OCI-LY1 (cell line): ENCODE data around the gene LCN6.

Experiments used
- CTCF ChIP-seq: fragments of 200-600 bp; sonication (generic), shearing (Covaris generic); IDR thresholded peaks from 2 replicates; pipeline ENCODE4 v1.5.1; 2017; ENCODE audit warnings: mild to moderate bottlenecking, antibody characterized with exemption, low read length, moderate library complexity, mixed read lengths
- EZH2 ChIP-seq: fragments of 200-600 bp; sonication (generic), shearing (Covaris generic); IDR thresholded peaks from 2 replicates; pipeline ENCODE4 v1.8.0; 2017; ENCODE audit warnings: borderline replicate concordance, mixed run types, mild to moderate bottlenecking, antibody characterized with exemption, low read length, moderate library complexity, mixed read lengths

GRCh38 chr9:136713550-136713949, 34.8 kb downstream of the LCN6 start:
- TF ChIP-seq CTCF = no peak
- TF ChIP-seq EZH2 = no peak
